Gastrocnemius medialis (tissue), 4 donors: ENCODE data around the gene FGF4.

Experiments
- POLR2A ChIP-seq, 2 donors: fragments of 450-650 bp; IDR thresholded peaks; one replicate each; pipeline ENCODE4 v1.6.1; 2017; ENCODE audit warnings: antibody characterized with exemption in 2 of 2, mild to moderate bottlenecking in 2 of 2, moderate library complexity in 2 of 2
- TF ChIP-seq, protein P1 (sequence below), 5 experiments: fragments of 450-650 bp in 3 of 5; fragments of 200-600 bp in 2 of 5; sonication (generic) in 2 of 5; IDR thresholded peaks in 4 of 5; conservative IDR thresholded peaks in 1 of 5; 1 replicate in 4 of 5; 2 replicates in 1 of 5; pipeline ENCODE4 v1.5.1; 2016 to 2019; ENCODE audit warnings: antibody characterized with exemption in 5 of 5, mild to moderate bottlenecking in 3 of 5, moderate library complexity in 3 of 5

DNA sequence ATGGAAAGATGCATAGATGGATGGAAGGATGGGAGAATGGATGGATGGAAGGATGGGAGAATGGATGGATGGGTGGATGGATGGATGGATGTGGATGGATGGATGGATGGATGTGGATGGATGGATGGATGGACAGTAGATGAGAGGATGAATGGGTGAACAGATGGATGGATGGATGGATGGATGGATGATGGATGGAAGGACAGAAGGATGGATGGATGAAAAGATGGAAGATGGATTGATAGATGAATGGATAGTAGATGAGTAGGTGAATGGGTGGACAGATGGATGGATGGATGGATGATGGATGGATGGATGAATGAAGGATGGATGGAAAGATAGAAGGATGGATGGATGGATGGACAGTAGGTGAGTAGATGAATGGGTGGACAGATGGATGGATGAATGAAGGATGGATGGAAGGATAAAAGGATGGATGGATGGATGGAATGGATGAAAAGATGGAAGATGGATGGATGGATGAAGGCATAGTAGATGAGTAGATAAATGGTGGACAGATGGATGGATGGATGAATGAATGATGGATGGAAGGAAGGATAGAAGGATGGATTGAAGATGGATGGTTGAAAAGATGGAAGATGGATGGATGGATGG, 28.6 kb upstream of the FGF4 start:
- TF ChIP-seq, protein P1, sequence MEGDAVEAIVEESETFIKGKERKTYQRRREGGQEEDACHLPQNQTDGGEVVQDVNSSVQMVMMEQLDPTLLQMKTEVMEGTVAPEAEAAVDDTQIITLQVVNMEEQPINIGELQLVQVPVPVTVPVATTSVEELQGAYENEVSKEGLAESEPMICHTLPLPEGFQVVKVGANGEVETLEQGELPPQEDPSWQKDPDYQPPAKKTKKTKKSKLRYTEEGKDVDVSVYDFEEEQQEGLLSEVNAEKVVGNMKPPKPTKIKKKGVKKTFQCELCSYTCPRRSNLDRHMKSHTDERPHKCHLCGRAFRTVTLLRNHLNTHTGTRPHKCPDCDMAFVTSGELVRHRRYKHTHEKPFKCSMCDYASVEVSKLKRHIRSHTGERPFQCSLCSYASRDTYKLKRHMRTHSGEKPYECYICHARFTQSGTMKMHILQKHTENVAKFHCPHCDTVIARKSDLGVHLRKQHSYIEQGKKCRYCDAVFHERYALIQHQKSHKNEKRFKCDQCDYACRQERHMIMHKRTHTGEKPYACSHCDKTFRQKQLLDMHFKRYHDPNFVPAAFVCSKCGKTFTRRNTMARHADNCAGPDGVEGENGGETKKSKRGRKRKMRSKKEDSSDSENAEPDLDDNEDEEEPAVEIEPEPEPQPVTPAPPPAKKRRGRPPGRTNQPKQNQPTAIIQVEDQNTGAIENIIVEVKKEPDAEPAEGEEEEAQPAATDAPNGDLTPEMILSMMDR (IDR thresholded peaks at IDR 0.05 in 4 of 5, conservative IDR thresholded peaks at IDR 0.05 in 1 of 5): no peak
- no peak for TF ChIP-seq POLR2A (IDR thresholded peaks at IDR 0.05)
